ENCODE data around the gene RAB11FIP4. TPM values are rescaled to one million over a fixed set of nuclear protein-coding genes. Genes with fewer than 3 reads are reported as not detected.
A peak's percentile ranks its signal among the peaks of the same experiment; 100 is the strongest.

The RAB11FIP4 gene
- total and polyA plus RNA-seq, 2 of the 13 experiments (the other 11 are each of a cell fraction or from before 2014, with no cell fraction given), result 28.0 to 89.3 TPM

DNA sequence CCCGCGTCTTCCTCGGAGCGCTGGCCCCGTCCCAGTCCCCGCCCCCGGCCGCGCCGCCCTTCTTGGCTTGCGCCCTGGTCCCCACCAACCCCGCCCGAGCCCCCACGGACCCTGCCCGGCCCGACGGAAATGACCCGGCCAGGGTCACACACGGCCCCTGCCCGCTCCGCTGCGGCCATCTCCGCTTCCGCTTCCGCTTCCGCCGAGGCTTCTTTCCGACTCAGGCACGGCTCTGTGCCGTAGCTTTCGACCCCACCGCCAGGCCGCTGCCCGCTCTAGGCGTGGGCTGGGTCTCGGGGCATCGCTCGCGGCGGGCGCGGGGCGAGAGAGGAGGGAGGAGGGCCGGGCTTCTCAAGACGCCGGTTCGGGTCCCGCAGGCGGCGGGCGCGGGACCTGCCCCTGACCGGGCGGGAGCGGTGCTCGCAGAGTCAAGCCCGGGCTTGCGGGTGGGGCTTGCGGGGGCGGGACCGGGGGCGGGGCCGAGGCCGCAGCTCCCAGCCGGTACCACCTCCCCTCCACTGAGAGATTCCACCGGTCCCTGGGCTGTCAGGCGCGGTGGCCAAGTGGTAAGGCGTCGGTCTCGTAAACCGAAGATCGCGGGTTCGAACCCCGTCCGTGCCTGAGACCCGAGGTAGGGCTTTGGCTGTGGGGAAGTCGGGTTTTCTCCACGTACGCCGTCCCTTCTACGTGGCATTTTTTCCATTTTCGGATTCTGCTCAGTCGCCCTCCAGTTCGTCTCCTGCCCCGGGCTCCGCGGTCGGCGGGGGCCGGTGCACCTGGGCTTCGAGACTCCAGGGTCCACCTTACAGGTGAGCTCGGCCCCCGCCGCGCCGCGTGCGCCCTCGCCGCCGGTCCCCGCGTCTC is 158.3 kb downstream of the RAB11FIP4 start (continued):
- TF ChIP-seq, protein P1, sequence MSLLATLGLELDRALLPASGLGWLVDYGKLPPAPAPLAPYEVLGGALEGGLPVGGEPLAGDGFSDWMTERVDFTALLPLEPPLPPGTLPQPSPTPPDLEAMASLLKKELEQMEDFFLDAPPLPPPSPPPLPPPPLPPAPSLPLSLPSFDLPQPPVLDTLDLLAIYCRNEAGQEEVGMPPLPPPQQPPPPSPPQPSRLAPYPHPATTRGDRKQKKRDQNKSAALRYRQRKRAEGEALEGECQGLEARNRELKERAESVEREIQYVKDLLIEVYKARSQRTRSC (CRISPR knock-in tag; IDR thresholded peaks at IDR 0.05; ENCODE audit: low read depth), result no peak
- TF ChIP-seq ZNF879 (CRISPR knock-in tag; IDR thresholded peaks at IDR 0.05), result peak; percentile 20; the same call in 1 of the 2 replicates
- TF ChIP-seq, protein P2, sequence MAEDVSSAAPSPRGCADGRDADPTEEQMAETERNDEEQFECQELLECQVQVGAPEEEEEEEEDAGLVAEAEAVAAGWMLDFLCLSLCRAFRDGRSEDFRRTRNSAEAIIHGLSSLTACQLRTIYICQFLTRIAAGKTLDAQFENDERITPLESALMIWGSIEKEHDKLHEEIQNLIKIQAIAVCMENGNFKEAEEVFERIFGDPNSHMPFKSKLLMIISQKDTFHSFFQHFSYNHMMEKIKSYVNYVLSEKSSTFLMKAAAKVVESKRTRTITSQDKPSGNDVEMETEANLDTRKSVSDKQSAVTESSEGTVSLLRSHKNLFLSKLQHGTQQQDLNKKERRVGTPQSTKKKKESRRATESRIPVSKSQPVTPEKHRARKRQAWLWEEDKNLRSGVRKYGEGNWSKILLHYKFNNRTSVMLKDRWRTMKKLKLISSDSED (CRISPR knock-in tag; IDR thresholded peaks at IDR 0.05), result no peak
- TF ChIP-seq, protein P3, sequence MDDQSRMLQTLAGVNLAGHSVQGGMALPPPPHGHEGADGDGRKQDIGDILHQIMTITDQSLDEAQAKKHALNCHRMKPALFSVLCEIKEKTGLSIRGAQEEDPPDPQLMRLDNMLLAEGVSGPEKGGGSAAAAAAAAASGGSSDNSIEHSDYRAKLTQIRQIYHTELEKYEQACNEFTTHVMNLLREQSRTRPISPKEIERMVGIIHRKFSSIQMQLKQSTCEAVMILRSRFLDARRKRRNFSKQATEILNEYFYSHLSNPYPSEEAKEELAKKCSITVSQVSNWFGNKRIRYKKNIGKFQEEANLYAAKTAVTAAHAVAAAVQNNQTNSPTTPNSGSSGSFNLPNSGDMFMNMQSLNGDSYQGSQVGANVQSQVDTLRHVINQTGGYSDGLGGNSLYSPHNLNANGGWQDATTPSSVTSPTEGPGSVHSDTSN (CRISPR knock-in tag; IDR thresholded peaks at IDR 0.05; ENCODE audit: borderline replicate concordance), result no peak
- no peak for TF ChIP-seq MATR3 (CRISPR knock-in tag; IDR thresholded peaks at IDR 0.05)
- TF ChIP-seq PHF20 (CRISPR knock-in tag; IDR thresholded peaks at IDR 0.05), result peak; percentile 78
- TF ChIP-seq THAP11 (CRISPR knock-in tag; IDR thresholded peaks at IDR 0.05), result peak; percentile 75
- TF ChIP-seq, protein P4, sequence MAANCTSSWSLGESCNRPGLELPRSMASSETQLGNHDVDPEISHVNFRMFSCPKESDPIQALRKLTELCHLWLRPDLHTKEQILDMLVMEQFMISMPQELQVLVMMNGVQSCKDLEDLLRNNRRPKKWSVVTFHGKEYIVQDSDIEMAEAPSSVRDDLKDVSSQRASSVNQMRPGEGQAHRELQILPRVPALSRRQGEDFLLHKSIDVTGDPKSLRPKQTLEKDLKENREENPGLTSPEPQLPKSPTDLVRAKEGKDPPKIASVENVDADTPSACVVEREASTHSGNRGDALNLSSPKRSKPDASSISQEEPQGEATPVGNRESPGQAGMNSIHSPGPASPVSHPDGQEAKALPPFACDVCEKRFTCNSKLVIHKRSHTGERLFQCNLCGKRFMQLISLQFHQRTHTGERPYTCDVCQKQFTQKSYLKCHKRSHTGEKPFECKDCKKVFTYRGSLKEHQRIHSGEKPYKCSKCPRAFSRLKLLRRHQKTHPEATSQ (CRISPR knock-in tag; IDR thresholded peaks at IDR 0.05; ENCODE audit: borderline replicate concordance), result no peak
- no peak for TF ChIP-seq SNRNP70 (IDR thresholded peaks at IDR 0.05; ENCODE audit: low read depth, low read length)

Measured in HepG2 (cell line).